Ishikawa (cell line): Measurements from ENCODE around the gene MIA2.

ENCODE experiments used
- CEBPB ChIP-seq: IDR thresholded peaks from 2 replicates; pipeline ENCODE4 v1.6.1; 2012
- MAX ChIP-seq: IDR thresholded peaks from 2 replicates; pipeline ENCODE4 v1.6.1; 2012
- REST ChIP-seq: IDR thresholded peaks from 2 replicates; pipeline ENCODE4 v1.6.1; 2012; ENCODE audit warnings: low read depth, mild to moderate bottlenecking
- TAF1 ChIP-seq: IDR thresholded peaks from 2 replicates; pipeline ENCODE4 v1.6.1; 2012; ENCODE audit warnings: low read depth, mild to moderate bottlenecking
- YY1 ChIP-seq: IDR thresholded peaks from 2 replicates; pipeline ENCODE4 v1.6.1; 2012; ENCODE audit warnings: low read depth

GRCh38 chr14:39433452-39433813 lies 199.7 kb downstream of the MIA2 start:
- no peak for TF ChIP-seq REST
- TF ChIP-seq YY1 = no peak
- no peak for TF ChIP-seq MAX
- no peak for TF ChIP-seq CEBPB
- no peak; the same call in 1 of the 2 replicates for TF ChIP-seq TAF1
